Measurements from ENCODE around the gene BCL2L1.

Gene BCL2L1

GRCh38 chr20:31701591-31701990, 21.1 kb downstream of the BCL2L1 start:
- no peak overlapping the region for H3K4me3 ChIP-seq (replicated peaks; ENCODE audit: low read depth, low read length)
- no peak for TF ChIP-seq CTCF (IDR thresholded peaks at IDR 0.05; ENCODE audit: low read depth, low read length, missing control alignments)
- no peak for DNase-seq (ENCODE audit: extremely low read depth, low read depth)

GRCh38 chr20:31700747-31701146, 21.9 kb downstream of the BCL2L1 start:
- TF ChIP-seq CTCF (IDR thresholded peaks at IDR 0.05; ENCODE audit: low read depth, low read length, missing control alignments): no peak
- H3K4me3 ChIP-seq (replicated peaks; ENCODE audit: low read depth, low read length): no peak overlapping the region
- DNase-seq (ENCODE audit: extremely low read depth, low read depth): no peak

DNA sequence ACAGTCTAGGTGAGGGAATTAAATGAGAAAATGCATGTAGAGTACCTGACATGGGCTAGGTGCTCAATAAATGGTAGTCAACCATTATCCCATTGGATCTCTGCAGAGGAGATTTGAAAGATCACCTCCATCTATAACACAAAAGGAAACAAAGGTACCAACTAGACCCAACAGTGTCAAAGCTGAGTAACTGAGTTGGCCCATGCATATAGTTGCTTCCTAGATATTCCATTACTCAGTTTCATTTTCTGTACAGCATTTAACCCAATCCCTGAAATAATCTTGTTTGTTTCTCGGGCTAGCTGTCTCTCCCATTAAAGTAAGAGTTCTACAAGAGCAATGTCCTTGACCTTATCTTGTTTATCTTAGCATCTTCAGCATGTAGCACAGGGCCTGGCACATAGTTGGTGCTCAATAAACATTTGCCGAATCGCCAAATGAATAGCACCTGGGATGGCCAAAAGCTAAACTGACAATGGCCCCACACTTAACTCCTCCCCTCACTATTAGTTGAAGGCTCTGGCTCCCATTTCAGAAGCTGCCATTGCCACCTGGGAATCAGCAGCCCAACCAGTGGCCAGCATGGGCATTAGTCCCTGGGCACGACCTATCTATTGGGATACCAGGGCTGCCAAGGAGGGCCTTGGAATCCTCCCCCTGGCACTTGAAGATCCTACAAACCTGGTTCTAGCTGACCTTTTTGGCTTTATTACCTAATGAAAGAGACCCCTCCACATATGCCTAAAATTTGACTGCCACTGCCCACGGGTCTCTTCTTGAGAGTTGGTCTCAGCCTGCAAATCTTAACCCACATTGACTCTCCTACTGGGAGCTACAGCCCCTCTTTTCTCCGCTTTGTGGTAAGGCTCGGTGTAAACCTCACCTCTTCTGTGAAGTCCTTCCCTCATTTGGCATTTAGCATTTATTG, 22.6 kb downstream of the BCL2L1 start:
- H3K4me3 ChIP-seq (replicated peaks; ENCODE audit: low read depth, low read length): no peak overlapping the region
- TF ChIP-seq CTCF (IDR thresholded peaks at IDR 0.05; ENCODE audit: low read depth, low read length, missing control alignments): no peak
- no peak for DNase-seq (ENCODE audit: extremely low read depth, low read depth)

DNA sequence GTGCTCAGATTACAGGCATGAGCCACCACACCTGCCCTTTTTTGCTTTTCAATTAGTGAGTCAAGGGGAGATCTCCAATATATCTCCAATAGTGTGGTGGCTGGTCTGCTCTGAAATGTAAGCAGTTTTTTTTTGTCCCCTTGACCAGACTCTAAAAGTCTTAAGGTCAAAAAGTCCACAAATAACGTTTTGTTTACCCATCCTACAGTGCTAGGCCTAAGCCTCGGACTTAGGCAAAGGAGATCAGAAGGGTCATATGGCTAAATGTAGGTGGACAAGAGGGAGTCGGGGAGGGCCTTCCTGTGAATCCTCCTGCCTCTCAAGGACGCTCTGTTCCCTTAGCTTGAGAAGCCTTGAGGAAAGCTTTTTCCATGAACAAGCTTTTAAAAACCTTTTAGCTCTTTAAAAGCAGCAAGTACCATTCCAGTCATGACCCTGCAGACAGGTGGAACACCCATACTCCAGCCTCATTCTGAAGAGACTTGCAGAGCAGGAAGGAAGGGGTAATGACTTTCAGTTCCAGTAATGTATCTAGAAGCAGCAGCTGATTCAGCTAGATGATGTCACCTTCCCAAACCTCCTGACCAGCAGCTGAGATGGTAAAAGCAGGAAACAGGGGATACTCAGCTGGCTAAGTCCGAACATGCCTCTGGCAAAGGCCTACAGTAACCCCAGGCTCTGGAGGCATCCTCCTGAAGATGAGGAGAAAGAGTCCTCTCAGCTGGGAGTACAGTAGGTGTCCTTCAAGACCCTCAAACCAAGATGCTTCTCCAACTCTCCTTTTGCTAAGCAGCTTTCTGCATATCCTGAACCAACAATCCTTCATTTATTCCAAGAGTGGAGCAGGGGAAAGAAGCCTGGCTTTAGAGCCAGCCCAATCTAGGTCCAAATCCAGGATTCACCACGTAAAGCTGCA, 23.6 kb downstream of the BCL2L1 start:
- DNase-seq (ENCODE audit: extremely low read depth, low read depth): peak; percentile 93
- TF ChIP-seq CTCF (IDR thresholded peaks at IDR 0.05; ENCODE audit: low read depth, low read length, missing control alignments): no peak
- H3K4me3 ChIP-seq (replicated peaks; ENCODE audit: low read depth, low read length): no peak overlapping the region

DNA sequence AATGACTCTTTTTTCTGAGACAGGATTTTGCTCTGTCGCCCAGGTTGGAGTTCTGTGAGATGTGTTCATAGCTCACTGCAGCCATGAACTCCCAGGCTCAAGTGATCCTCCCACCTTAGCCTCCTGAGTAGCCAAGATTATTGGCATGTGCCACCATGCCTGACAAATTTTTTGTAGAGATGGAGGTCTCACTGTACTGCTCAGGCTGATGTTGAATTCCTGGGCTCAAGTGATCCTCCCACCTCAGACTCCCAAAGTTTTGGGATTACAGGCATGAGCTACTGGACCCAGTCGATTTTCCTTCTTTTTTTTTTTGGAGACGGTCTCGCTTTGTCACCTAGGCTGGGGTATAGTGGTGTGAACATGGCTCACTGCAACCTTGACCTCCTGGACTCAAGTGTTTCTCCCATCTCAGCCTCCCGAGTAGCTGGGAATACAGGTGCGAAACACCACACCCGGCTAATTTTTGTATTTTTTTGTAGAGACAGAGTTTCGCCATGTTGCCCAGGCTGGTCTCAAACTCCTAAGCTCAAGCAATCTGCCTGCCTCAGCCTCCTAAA, 24.3 kb downstream of the BCL2L1 start:
- TF ChIP-seq CTCF (IDR thresholded peaks at IDR 0.05; ENCODE audit: low read depth, low read length, missing control alignments): no peak
- H3K4me3 ChIP-seq (replicated peaks; ENCODE audit: low read depth, low read length): no peak overlapping the region
- DNase-seq (ENCODE audit: extremely low read depth, low read depth): no peak
